HAP-1 (cell line): ENCODE measurements around the gene JMJD8.
"Not testable (repeated sequence)": the region's sequence is repeated elsewhere in the genome, so short reads cannot be mapped to it uniquely, and the experiment has no call there.

Experiments
- DNase-seq, 2 experiments: peaks; one replicate each; pipeline ENCODE4 v3.0.0-alpha.2; 2016 to 2020; ENCODE audit warnings: low spot score in 2 of 2
- H3K27me3 ChIP-seq: fragments of 250-450 bp; sonication (Bioruptor Pico); 2 replicates; pipeline ENCODE4 v1.5.1; 2020; ENCODE audit warnings: low read depth, mild to moderate bottlenecking, moderate library complexity
- H3K36me3 ChIP-seq: fragments of 250-450 bp; sonication (Bioruptor Pico); replicated peaks from 2 replicates; pipeline ENCODE4 v1.5.1; 2020; ENCODE audit warnings: mild to moderate bottlenecking
- H3K4me1 ChIP-seq: fragments of 250-450 bp; sonication (Bioruptor Pico); 2 replicates; pipeline ENCODE4 v1.5.1; 2020; ENCODE audit warnings: mild to moderate bottlenecking
- H3K4me3 ChIP-seq: fragments of 250-450 bp; sonication (Bioruptor Pico); 2 replicates; pipeline ENCODE4 v1.5.1; 2020; ENCODE audit warnings: mild to moderate bottlenecking, moderate library complexity
- H3K9me3 ChIP-seq: fragments of 250-450 bp; sonication (Bioruptor Pico); 2 replicates; pipeline ENCODE4 v1.5.1; 2020; ENCODE audit warnings: mild to moderate bottlenecking, moderate library complexity
- in situ Hi-C: fragments of 300-500 bp; cut with MboI; formaldehyde crosslinking; loops from 3 replicates; pipeline ENCODE4 v1.14.3; 2020; ENCODE audit warnings: low sequenced_read_pairs, inconsistent platforms, mixed read lengths

Gene JMJD8

GRCh38 chr16:717450-718245 is 33.5 kb upstream of the JMJD8 start:
- in situ Hi-C loops, result no loop called here
- Histone ChIP-seq H3K4me3 (no peak overlapping the region), H3K4me1 (peaks cover 24% of the 10 kb centered on the region), H3K9me3 (no peaks in the 10 kb centered on the region), H3K27me3 (no peaks in the 10 kb centered on the region), H3K36me3 (peaks cover 11% of the 10 kb centered on the region)
- no peak for DNase-seq

GRCh38 chr16:716768-717325 is 32.7 kb upstream of the JMJD8 start:
- in situ Hi-C loops, result no loop called here
- Histone ChIP-seq H3K27me3 (no peaks in the 10 kb centered on the region), H3K36me3 (peaks cover 7% of the 10 kb centered on the region; the same call in 1 of the 2 replicates), H3K4me3 (peak overlapping the region; percentile 46; the same call in 1 of the 2 replicates), H3K4me1 (peaks cover 25% of the 10 kb centered on the region), H3K9me3 (no peaks in the 10 kb centered on the region)
- no peak for DNase-seq

GRCh38 chr16:716200-716568 is 32.0 kb upstream of the JMJD8 start:
- Histone ChIP-seq H3K9me3 (no peaks in the 10 kb centered on the region), H3K4me1 (peaks cover 20% of the 10 kb centered on the region), H3K36me3 (peaks cover 3% of the 10 kb centered on the region; the same call in 1 of the 2 replicates), H3K4me3 (peak overlapping the region; percentile 46), H3K27me3 (no peaks in the 10 kb centered on the region)
- DNase-seq, result peak; percentile 34 to 78
- in situ Hi-C loops, result no loop called here

- peaks cover 20% of the 10 kb centered on the region for H3K4me1 ChIP-seq
- H3K4me3 ChIP-seq, result peak overlapping the region; percentile 46
- H3K27me3 ChIP-seq, result no peaks in the 10 kb centered on the region
- peaks cover 3% of the 10 kb centered on the region; the same call in 1 of the 2 replicates for H3K36me3 ChIP-seq
- DNase-seq, result peak; percentile 32 to 65
- in situ Hi-C loops, result no loop called here
- no peaks in the 10 kb centered on the region for H3K9me3 ChIP-seq
These were observed 31.5 kb upstream of the JMJD8 start for GRCh38 chr16:715477-716199.

- Histone ChIP-seq H3K4me1 (peaks cover 13% of the 10 kb centered on the region), H3K9me3 (no peaks in the 10 kb centered on the region), H3K36me3 (peaks cover 3% of the 10 kb centered on the region; the same call in 1 of the 2 replicates), H3K4me3 (peak within 1 kb of the TSS; percentile 46), H3K27me3 (no peaks in the 10 kb centered on the region)
- in situ Hi-C loops, result no loop called here
- DNase-seq, result peak; percentile 85 to 97
These were observed 30.7 kb upstream of the JMJD8 start, which contains the start of gene METRN for GRCh38 chr16:714558-715476. Gene METRN (plus strand): TSS chr16:715118. CDS start chr16:715290, 172 bp downstream.

GRCh38 chr16:714079-714478 is 29.9 kb upstream of the JMJD8 start:
- DNase-seq, result no peak
- H3K4me3 ChIP-seq, result no peak overlapping the region
- H3K27me3 ChIP-seq, result no peaks in the 10 kb centered on the region
- H3K36me3 ChIP-seq, result peaks cover 3% of the 10 kb centered on the region; the same call in 1 of the 2 replicates
- peaks cover 12% of the 10 kb centered on the region; the same call in 1 of the 2 replicates for H3K4me1 ChIP-seq
- no peaks in the 10 kb centered on the region for H3K9me3 ChIP-seq
- in situ Hi-C loops, result no loop called here

GRCh38 chr16:712740-713250 is 28.7 kb upstream of the JMJD8 start:
- H3K4me3 ChIP-seq, H3K36me3 ChIP-seq, H3K9me3 ChIP-seq, in situ Hi-C loops, H3K27me3 ChIP-seq: not testable (repeated sequence)
- peak; percentile 82 to 88 for DNase-seq
- peaks cover 12% of the 10 kb centered on the region; the same call in 1 of the 2 replicates for H3K4me1 ChIP-seq

- H3K27me3 ChIP-seq, result peaks cover 11% of the 10 kb centered on the region
- H3K4me1 ChIP-seq, result peaks cover 12% of the 10 kb centered on the region; the same call in 1 of the 2 replicates
- peaks cover 1% of the 10 kb centered on the region; the same call in 1 of the 2 replicates for H3K36me3 ChIP-seq
- in situ Hi-C loops, result no loop called here
- no peaks in the 10 kb centered on the region for H3K9me3 ChIP-seq
- H3K4me3 ChIP-seq, result no peak overlapping the region
- peak; percentile 71 to 91 for DNase-seq
These were observed 27.6 kb upstream of the JMJD8 start for GRCh38 chr16:711548-712320.

GRCh38 chr16:711084-711483 is 26.9 kb upstream of the JMJD8 start:
- Histone ChIP-seq H3K36me3 (no peaks in the 10 kb centered on the region), H3K9me3 (no peaks in the 10 kb centered on the region), H3K4me3 (no peak overlapping the region), H3K27me3 (peaks cover 17% of the 10 kb centered on the region), H3K4me1 (peaks cover 7% of the 10 kb centered on the region; the same call in 1 of the 2 replicates)
- in situ Hi-C loops, result no loop called here
- DNase-seq, result no peak

GRCh38 chr16:710500-711075 is 26.5 kb upstream of the JMJD8 start:
- Histone ChIP-seq H3K4me3 (no peak overlapping the region), H3K4me1 (peaks cover 4% of the 10 kb centered on the region; the same call in 1 of the 2 replicates), H3K27me3 (peaks cover 18% of the 10 kb centered on the region), H3K9me3 (no peaks in the 10 kb centered on the region), H3K36me3 (no peaks in the 10 kb centered on the region)
- in situ Hi-C loops, result no loop called here
- DNase-seq, result no peak

GRCh38 chr16:709566-710499 is 25.7 kb upstream of the JMJD8 start:
- peaks cover 18% of the 10 kb centered on the region for H3K27me3 ChIP-seq
- in situ Hi-C loops, result no loop called here

More at GRCh38 chr16:709566-710499, 25.7 kb upstream of the JMJD8 start:
- H3K4me3 ChIP-seq, result no peak overlapping the region
- H3K4me1 ChIP-seq, result peaks cover 4% of the 10 kb centered on the region; the same call in 1 of the 2 replicates
- no peaks in the 10 kb centered on the region for H3K36me3 ChIP-seq
- no peaks in the 10 kb centered on the region for H3K9me3 ChIP-seq
- peak; percentile 60 to 84 for DNase-seq
